Measurements from ENCODE around the gene FPGS.

GRCh38 chr9:127754099-127755060 is 48.3 kb upstream of the FPGS start:
- no peak for TF ChIP-seq CTCF (IDR thresholded peaks at IDR 0.05)
- TF ChIP-seq TAF1 (IDR thresholded peaks at IDR 0.05; ENCODE audit: borderline replicate concordance, low read depth, low read length) = no peak
- no peak for TF ChIP-seq RAD21 (IDR thresholded peaks at IDR 0.05; ENCODE audit: low read length)
- 0 out of 2 replicates have a peak, but pooled peaks have one; percentile 51 for TF ChIP-seq MAX (IDR thresholded peaks at IDR 0.05; ENCODE audit: low read depth)
- no peak for TF ChIP-seq RXRA (IDR thresholded peaks at IDR 0.05; ENCODE audit: borderline replicate concordance, low read depth)
- no peak for TF ChIP-seq TCF12 (IDR thresholded peaks at IDR 0.05)
- peak; percentile 29; the same call in 1 of the 2 replicates for TF ChIP-seq NRF1 (IDR thresholded peaks at IDR 0.05; ENCODE audit: low read depth, low read length)
- no peak for TF ChIP-seq YY1 (IDR thresholded peaks at IDR 0.05; ENCODE audit: low read depth)
- no peak for TF ChIP-seq GABPA (IDR thresholded peaks at IDR 0.05; ENCODE audit: low read depth)
- no peak for TF ChIP-seq TEAD4 (IDR thresholded peaks at IDR 0.05; ENCODE audit: borderline replicate concordance, insufficient read depth)
